SK-N-MC (cell line): ENCODE data around the gene ARSG.

Experiments
- EZH2 ChIP-seq: fragments of 200-600 bp; sonication (generic); IDR thresholded peaks from one replicate; pipeline ENCODE4 v1.6.1; 2017; ENCODE audit warnings: antibody characterized with exemption
- FOXP2 ChIP-seq: optimal IDR thresholded peaks from 2 replicates; pipeline ENCODE3; 2011; ENCODE audit warnings: mild to moderate bottlenecking, moderate library complexity; ENCODE audit not compliant: insufficient read depth; ENCODE audit errors: extremely low read length, control extremely low read depth
- POLR2AphosphoS5 ChIP-seq: IDR thresholded peaks from 2 replicates; pipeline ENCODE4 v1.6.1; 2012; ENCODE audit warnings: mild to moderate bottlenecking, low read depth, low read length, borderline replicate concordance

GRCh38 chr17:68400404-68400735 lies 109.1 kb downstream of the ARSG start:
- TF ChIP-seq POLR2AphosphoS5: no peak
- no peak for TF ChIP-seq EZH2
- no peak for TF ChIP-seq FOXP2
